Measurements from ENCODE around the gene GPATCH1.
"Not testable (repeated sequence)": the region's sequence is repeated elsewhere in the genome, so short reads cannot be mapped to it uniquely, and the experiment has no call there.

Gene GPATCH1

DNA sequence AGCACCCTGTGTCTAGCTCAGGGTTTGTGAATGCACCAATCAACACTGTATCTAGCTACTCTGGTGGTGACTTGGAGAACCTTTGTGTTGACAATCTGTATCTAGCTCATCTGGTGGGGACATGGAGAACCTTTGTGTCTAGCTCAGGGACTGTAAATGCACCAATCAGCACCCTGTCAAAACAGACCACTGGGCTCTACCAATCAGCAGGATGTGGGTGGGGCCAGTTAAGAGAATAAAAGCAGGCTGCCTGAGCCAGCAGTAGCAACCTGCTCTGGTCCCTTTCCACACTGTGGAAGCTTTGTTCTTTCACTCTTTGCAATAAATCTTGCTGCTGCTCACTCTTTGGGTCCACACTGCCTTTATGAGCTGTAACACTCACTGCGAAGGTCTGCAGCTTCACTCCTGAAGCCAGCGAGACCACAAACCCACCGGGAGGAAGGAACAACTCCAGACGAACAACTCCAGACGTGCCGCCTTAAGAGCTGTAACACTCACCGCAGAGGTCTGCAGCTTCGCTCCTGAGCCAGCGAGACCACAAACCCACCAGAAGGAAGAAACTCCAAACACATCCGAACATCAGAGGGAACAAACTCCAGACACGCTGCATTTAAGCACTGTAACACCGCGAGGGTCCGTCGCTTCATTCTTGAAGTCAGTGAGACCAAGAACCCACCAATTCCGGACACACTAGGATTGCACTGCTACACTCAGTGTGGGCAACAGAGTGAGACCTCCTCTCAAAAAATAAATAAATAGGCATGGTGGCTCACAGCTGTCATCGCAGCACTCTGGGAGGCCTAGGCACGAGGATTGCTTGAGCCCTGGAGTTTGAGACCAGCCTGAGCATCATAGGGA, 43.6 kb upstream of the GPATCH1 start:
- not testable (repeated sequence) for H3K4me1 ChIP-seq (ENCODE audit: insufficient read depth, low read length, severe bottlenecking); H3K27ac ChIP-seq (ENCODE audit: low read depth, low read length, poor library complexity, severe bottlenecking); H3K4me2 ChIP-seq (ENCODE audit: low read length); H4K20me1 ChIP-seq (ENCODE audit: insufficient read depth, low read length); H3K27me3 ChIP-seq (ENCODE audit: insufficient read depth, low read length); H3K9me3 ChIP-seq (ENCODE audit: low read length); H3K4me3 ChIP-seq (ENCODE audit: low read depth, low read length, poor library complexity, severe bottlenecking); H3F3A ChIP-seq (ENCODE audit: insufficient read depth, low read length); H3K36me3 ChIP-seq (ENCODE audit: insufficient read depth, low read length); H3K79me2 ChIP-seq (ENCODE audit: insufficient read depth, low read length); H3K9ac ChIP-seq (ENCODE audit: low read length); H2AFZ ChIP-seq (ENCODE audit: low read length); H3K9me2 ChIP-seq (ENCODE audit: low read depth, low read length)

DNA sequence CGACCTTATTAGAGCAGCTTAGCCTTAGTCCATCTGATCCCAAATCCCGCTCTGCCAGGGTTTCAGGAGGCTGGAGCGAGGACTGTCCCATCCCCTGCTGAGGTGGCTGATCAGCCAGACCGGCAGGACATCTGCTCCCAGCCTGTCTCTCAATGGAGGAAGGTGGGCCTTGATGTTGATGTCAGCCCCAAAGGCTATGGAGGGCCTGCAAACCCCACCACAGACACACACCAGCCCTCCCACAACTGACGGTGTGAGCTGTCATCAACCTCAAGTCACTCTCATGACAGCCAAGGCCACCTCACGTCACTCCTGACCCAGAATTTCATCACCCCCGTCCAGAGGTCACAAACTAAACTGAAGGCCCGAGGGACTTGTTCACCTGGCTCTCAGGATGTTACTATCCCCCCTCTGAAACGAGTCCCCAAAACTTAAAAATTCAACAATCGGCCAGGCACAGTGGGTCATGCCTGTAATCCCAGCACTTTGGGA, 41.8 kb upstream of the GPATCH1 start:
- H3K27ac ChIP-seq (ENCODE audit: low read depth, low read length, poor library complexity, severe bottlenecking) = no peak overlapping the region
- no peak overlapping the region for H3K9ac ChIP-seq (ENCODE audit: low read length)
- H4K20me1 ChIP-seq (ENCODE audit: insufficient read depth, low read length) = no peaks in the 10 kb centered on the region
- H3K27me3 ChIP-seq (ENCODE audit: insufficient read depth, low read length) = no peaks in the 10 kb centered on the region
- TF ChIP-seq, protein P1, sequence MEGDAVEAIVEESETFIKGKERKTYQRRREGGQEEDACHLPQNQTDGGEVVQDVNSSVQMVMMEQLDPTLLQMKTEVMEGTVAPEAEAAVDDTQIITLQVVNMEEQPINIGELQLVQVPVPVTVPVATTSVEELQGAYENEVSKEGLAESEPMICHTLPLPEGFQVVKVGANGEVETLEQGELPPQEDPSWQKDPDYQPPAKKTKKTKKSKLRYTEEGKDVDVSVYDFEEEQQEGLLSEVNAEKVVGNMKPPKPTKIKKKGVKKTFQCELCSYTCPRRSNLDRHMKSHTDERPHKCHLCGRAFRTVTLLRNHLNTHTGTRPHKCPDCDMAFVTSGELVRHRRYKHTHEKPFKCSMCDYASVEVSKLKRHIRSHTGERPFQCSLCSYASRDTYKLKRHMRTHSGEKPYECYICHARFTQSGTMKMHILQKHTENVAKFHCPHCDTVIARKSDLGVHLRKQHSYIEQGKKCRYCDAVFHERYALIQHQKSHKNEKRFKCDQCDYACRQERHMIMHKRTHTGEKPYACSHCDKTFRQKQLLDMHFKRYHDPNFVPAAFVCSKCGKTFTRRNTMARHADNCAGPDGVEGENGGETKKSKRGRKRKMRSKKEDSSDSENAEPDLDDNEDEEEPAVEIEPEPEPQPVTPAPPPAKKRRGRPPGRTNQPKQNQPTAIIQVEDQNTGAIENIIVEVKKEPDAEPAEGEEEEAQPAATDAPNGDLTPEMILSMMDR (IDR thresholded peaks at IDR 0.05; ENCODE audit: low read length) = no peak
- TF ChIP-seq EZH2 (IDR thresholded peaks at IDR 0.05; ENCODE audit: borderline replicate concordance, low read length) = no peak
- H3K9me3 ChIP-seq (ENCODE audit: low read length) = no peaks in the 10 kb centered on the region
- no peaks in the 10 kb centered on the region for H3K9me2 ChIP-seq (ENCODE audit: low read depth, low read length)
- no peaks in the 10 kb centered on the region for H3K4me1 ChIP-seq (ENCODE audit: insufficient read depth, low read length, severe bottlenecking)
- no peaks in the 10 kb centered on the region for H3K79me2 ChIP-seq (ENCODE audit: insufficient read depth, low read length)
- H3F3A ChIP-seq (ENCODE audit: insufficient read depth, low read length) = no peaks in the 10 kb centered on the region
- H2AFZ ChIP-seq (ENCODE audit: low read length) = no peak overlapping the region
- H3K4me2 ChIP-seq (ENCODE audit: low read length) = no peak overlapping the region
- H3K36me3 ChIP-seq (ENCODE audit: insufficient read depth, low read length) = peaks cover 4% of the 10 kb centered on the region; the same call in 1 of the 2 replicates
- no peak overlapping the region for H3K4me3 ChIP-seq (ENCODE audit: low read depth, low read length, poor library complexity, severe bottlenecking)

DNA sequence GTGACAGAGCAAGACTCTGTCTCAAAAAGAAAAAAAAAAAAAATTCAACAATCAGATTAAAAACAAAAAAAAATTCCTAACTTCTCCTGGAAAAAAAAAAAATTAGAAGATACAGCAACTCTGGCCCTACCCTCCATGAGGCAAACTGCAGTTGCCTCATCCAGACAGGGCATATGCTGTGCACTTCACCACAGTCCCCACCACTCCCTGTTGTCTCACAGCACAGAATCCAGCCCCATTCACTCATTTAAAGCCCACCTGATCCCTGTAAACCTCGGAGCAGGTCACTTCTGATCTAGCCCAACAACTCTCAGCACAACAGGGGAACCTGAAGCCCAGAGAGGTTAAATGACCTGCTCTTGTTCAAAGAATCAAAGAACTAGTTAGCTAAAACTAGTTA, 41.2 kb upstream of the GPATCH1 start:
- no peak overlapping the region for H3K27ac ChIP-seq (ENCODE audit: low read depth, low read length, poor library complexity, severe bottlenecking)
- no peak overlapping the region for H3K4me3 ChIP-seq (ENCODE audit: low read depth, low read length, poor library complexity, severe bottlenecking)
- no peaks in the 10 kb centered on the region for H3K4me1 ChIP-seq (ENCODE audit: insufficient read depth, low read length, severe bottlenecking)
- H3K9me3 ChIP-seq (ENCODE audit: low read length) = no peaks in the 10 kb centered on the region
- H4K20me1 ChIP-seq (ENCODE audit: insufficient read depth, low read length) = no peaks in the 10 kb centered on the region
- H3K4me2 ChIP-seq (ENCODE audit: low read length) = no peak overlapping the region
- H3K9me2 ChIP-seq (ENCODE audit: low read depth, low read length) = no peaks in the 10 kb centered on the region
- no peaks in the 10 kb centered on the region for H3K79me2 ChIP-seq (ENCODE audit: insufficient read depth, low read length)
- no peak overlapping the region for H3K9ac ChIP-seq (ENCODE audit: low read length)
- no peak for TF ChIP-seq EZH2 (IDR thresholded peaks at IDR 0.05; ENCODE audit: borderline replicate concordance, low read length)
- TF ChIP-seq, protein P1 (IDR thresholded peaks at IDR 0.05; ENCODE audit: low read length) = no peak
- no peak overlapping the region for H2AFZ ChIP-seq (ENCODE audit: low read length)
- H3F3A ChIP-seq (ENCODE audit: insufficient read depth, low read length) = no peaks in the 10 kb centered on the region
- peaks cover 4% of the 10 kb centered on the region; the same call in 1 of the 2 replicates for H3K36me3 ChIP-seq (ENCODE audit: insufficient read depth, low read length)
- H3K27me3 ChIP-seq (ENCODE audit: insufficient read depth, low read length) = no peaks in the 10 kb centered on the region
